ENCODE results near the gene KLK12.

The KLK12 gene

GRCh38 chr19:50980208-50980607 lies 54.6 kb downstream of the KLK12 start:
- no peak for TF ChIP-seq CTCF (conservative IDR thresholded peaks at IDR 0.05; ENCODE audit: low read depth, low read length)
- Histone ChIP-seq H2AFZ (ENCODE audit: low read depth) (no peak overlapping the region), H3K4me1 (ENCODE audit: low read depth, poor library complexity, severe bottlenecking) (no peaks in the 10 kb centered on the region)

GRCh38 chr19:50979758-50980157 lies 55.0 kb downstream of the KLK12 start:
- H3K27ac ChIP-seq: no peak overlapping the region
- no peak overlapping the region for H3K4me2 ChIP-seq
- no peaks in the 10 kb centered on the region for H3K4me1 ChIP-seq (ENCODE audit: low read depth, poor library complexity, severe bottlenecking)
- TF ChIP-seq CTCF (conservative IDR thresholded peaks at IDR 0.05; ENCODE audit: low read depth, low read length): no peak
- no peak overlapping the region for H2AFZ ChIP-seq (ENCODE audit: low read depth)
- no peaks in the 10 kb centered on the region for H3K79me2 ChIP-seq (ENCODE audit: insufficient read depth, low read depth)
- H3K27me3 ChIP-seq (ENCODE audit: insufficient read depth, low read depth): no peaks in the 10 kb centered on the region
- no peak overlapping the region for H3K9ac ChIP-seq
- no peaks in the 10 kb centered on the region for H3K36me3 ChIP-seq (ENCODE audit: insufficient read depth)
- no peaks in the 10 kb centered on the region for H4K20me1 ChIP-seq (ENCODE audit: insufficient read depth)
- no peak overlapping the region for H3K4me3 ChIP-seq (IDR thresholded peaks at IDR 0.05; ENCODE audit: insufficient read depth, low read depth, low read length)

More at GRCh38 chr19:50980208-50980607, 54.6 kb downstream of the KLK12 start:
- no peaks in the 10 kb centered on the region for H4K20me1 ChIP-seq (ENCODE audit: insufficient read depth)
- no peak overlapping the region for H3K4me2 ChIP-seq
- H3K9ac ChIP-seq: no peak overlapping the region
- H3K79me2 ChIP-seq (ENCODE audit: insufficient read depth, low read depth): no peaks in the 10 kb centered on the region
- no peaks in the 10 kb centered on the region for H3K27me3 ChIP-seq (ENCODE audit: insufficient read depth, low read depth)
- H3K27ac ChIP-seq: no peak overlapping the region
- H3K36me3 ChIP-seq (ENCODE audit: insufficient read depth): no peaks in the 10 kb centered on the region
- no peak overlapping the region for H3K4me3 ChIP-seq (IDR thresholded peaks at IDR 0.05; ENCODE audit: insufficient read depth, low read depth, low read length)
